H1 (cell line): ENCODE measurements around the gene SCAF11. TPM values are rescaled to one million over a fixed set of nuclear protein-coding genes. Genes with fewer than 3 reads are reported as not detected.

Experiments used
- CTCF ChIA-PET: fragments of 300-600 bp; sonication (Branson Sonifier 250); formaldehyde crosslinking; loops from one replicate; lab custom pipeline; 2021; ENCODE audit not compliant: partially characterized antibody; lab: Charles Lee
- POLR2A ChIA-PET: fragments of 300-600 bp; sonication (Branson Sonifier 250); formaldehyde crosslinking; loops from one replicate; lab custom pipeline; 2021; ENCODE audit warnings: inconsistent platforms; ENCODE audit not compliant: partially characterized antibody; lab: Charles Lee
- DNase-seq, 2 experiments: peaks; one replicate each; pipeline versions ENCODE4 v3.0.0 to v3.0.0-alpha.2; 2010 to 2022; ENCODE audit warnings: low spot score in 2 of 2, low read depth in 1 of 2, mixed read lengths in 1 of 2
- FAIRE-seq: peaks from 2 replicates; lab custom pipeline; 2011; peaks lifted over from hg19 to GRCh38; lab: Jason Lieb, UNC
- H2AFZ ChIP-seq: 2 replicates; pipeline ENCODE4 v1.8.1; 2012; ENCODE audit warnings: low read length, inconsistent platforms
- H2AK5ac ChIP-seq: 2 replicates; pipeline ENCODE4 v1.6.1; 2013; ENCODE audit warnings: low read depth, low read length
- H2BK120ac ChIP-seq: replicated peaks from 2 replicates; pipeline ENCODE3; 2013; ENCODE audit warnings: low read depth, low read length, inconsistent platforms
- H2BK12ac ChIP-seq: 2 replicates; pipeline ENCODE4 v1.6.1; 2013; ENCODE audit warnings: low read depth, low read length
- H2BK15ac ChIP-seq: 2 replicates; pipeline ENCODE4 v1.6.1; 2013; ENCODE audit warnings: low read length
- H2BK20ac ChIP-seq: 2 replicates; pipeline ENCODE4 v1.6.1; 2013; ENCODE audit warnings: low read length
- H2BK5ac ChIP-seq: 2 replicates; pipeline ENCODE4 v1.6.1; 2013; ENCODE audit warnings: low read depth, low read length
- H3K14ac ChIP-seq: 2 replicates; pipeline ENCODE4 v1.6.1; 2013; ENCODE audit warnings: inconsistent platforms; ENCODE audit not compliant: insufficient read length
- H3K18ac ChIP-seq: 2 replicates; pipeline ENCODE4 v1.6.1; 2013; ENCODE audit warnings: low read length; ENCODE audit errors: extremely low read depth
- H3K23ac ChIP-seq: 2 replicates; pipeline ENCODE4 v1.6.1; 2013; ENCODE audit warnings: inconsistent platforms; ENCODE audit not compliant: insufficient read length
- H3K23me2 ChIP-seq: 2 replicates; pipeline ENCODE4 v1.6.1; 2013; ENCODE audit warnings: low read depth, low read length
- H3K27ac ChIP-seq: 2 replicates; pipeline ENCODE4 v1.6.1; 2011; ENCODE audit warnings: low read depth, low read length, inconsistent platforms
- H3K27me3 ChIP-seq, 4 experiments: replicated peaks in 1 of 4; 1 replicate in 1 of 4; 2 replicates in 3 of 4; pipeline versions ENCODE4 v1.6.1 to v1.8.1; 2011 to 2013; ENCODE audit warnings: low read length in 3 of 4, mild to moderate bottlenecking in 3 of 4, inconsistent platforms in 2 of 4, mixed read lengths in 2 of 4, moderate library complexity in 1 of 4; ENCODE audit not compliant: control insufficient read depth in 3 of 4, insufficient read depth in 3 of 4; ENCODE audit errors: extremely low read depth in 1 of 4
- H3K36me3 ChIP-seq, 4 experiments: 2 replicates each; pipeline versions ENCODE4 v1.6.1 to v1.8.1; 2011 to 2013; ENCODE audit warnings: mild to moderate bottlenecking in 4 of 4, low read length in 3 of 4, moderate library complexity in 2 of 4, control low read depth in 1 of 4, inconsistent platforms in 1 of 4; ENCODE audit not compliant: insufficient read depth in 4 of 4, control insufficient read depth in 2 of 4
- H3K4ac ChIP-seq: replicated peaks from 2 replicates; pipeline ENCODE3; 2013; ENCODE audit warnings: low read length, low read depth, mixed read lengths, inconsistent platforms; ENCODE audit not compliant: insufficient read length
- H3K4me1 ChIP-seq, 4 experiments: replicated peaks in 1 of 4; 1 replicate in 1 of 4; 2 replicates in 3 of 4; pipeline versions ENCODE4 v1.6.1 to v1.8.1; 2011 to 2013; ENCODE audit warnings: low read length in 3 of 4, inconsistent platforms in 2 of 4, mixed read lengths in 1 of 4; ENCODE audit not compliant: insufficient read depth in 4 of 4, control insufficient read depth in 3 of 4
- H3K4me2 ChIP-seq, 2 experiments: 2 replicates each; pipeline versions ENCODE4 v1.6.1 to v1.8.1; 2011 to 2013; ENCODE audit warnings: low read depth in 2 of 2, low read length in 2 of 2, control low read depth in 1 of 2, inconsistent platforms in 1 of 2, mild to moderate bottlenecking in 1 of 2; ENCODE audit not compliant: insufficient read depth in 1 of 2
- H3K4me3 ChIP-seq, 4 experiments: fragments of 200-600, 300-600 bp in 1 of 4; sonication (generic), shearing (Covaris generic), sonication (Bioruptor Twin) in 1 of 4; 2 replicates each; pipeline versions ENCODE4 v1.5.1 to v1.8.1; 2011 to 2016; ENCODE audit warnings: low read length in 4 of 4, low read depth in 3 of 4, control low read depth in 2 of 4, inconsistent platforms in 2 of 4, mild to moderate bottlenecking in 2 of 4, mixed read lengths in 1 of 4, moderate library complexity in 1 of 4; ENCODE audit not compliant: insufficient read depth in 2 of 4; ENCODE audit errors: extremely low read depth in 1 of 4
- H3K56ac ChIP-seq: replicated peaks from 2 replicates; pipeline ENCODE3; 2013; ENCODE audit warnings: low read depth, mild to moderate bottlenecking, mixed read lengths, low read length, inconsistent platforms; ENCODE audit not compliant: insufficient read length
- H3K79me1 ChIP-seq: 2 replicates; pipeline ENCODE4 v1.6.1; 2013; ENCODE audit warnings: low read depth, low read length, control low read depth
- H3K79me2 ChIP-seq, 2 experiments: 2 replicates each; pipeline versions ENCODE4 v1.6.1 to v1.8.1; 2012 to 2013; ENCODE audit warnings: low read length in 2 of 2, mild to moderate bottlenecking in 2 of 2, inconsistent platforms in 1 of 2; ENCODE audit not compliant: insufficient read depth in 2 of 2, control insufficient read depth in 1 of 2
- H3K9ac ChIP-seq, 4 experiments: replicated peaks in 1 of 4; 1 replicate in 1 of 4; 2 replicates in 3 of 4; pipeline versions ENCODE4 v1.6.1 to v1.8.1; 2011 to 2013; ENCODE audit warnings: low read depth in 3 of 4, low read length in 3 of 4, control low read depth in 2 of 4, mild to moderate bottlenecking in 2 of 4, moderate library complexity in 2 of 4, inconsistent platforms in 1 of 4; ENCODE audit errors: extremely low read depth in 1 of 4
- H3K9me3 ChIP-seq, 2 experiments: 2 replicates each; pipeline versions ENCODE4 v1.6.1 to v1.8.1; 2012 to 2013; ENCODE audit warnings: mild to moderate bottlenecking in 2 of 2, moderate library complexity in 2 of 2, control low read depth in 1 of 2, inconsistent platforms in 1 of 2, low read depth in 1 of 2, low read length in 1 of 2, mixed read lengths in 1 of 2; ENCODE audit not compliant: insufficient read depth in 2 of 2
- H4K20me1 ChIP-seq, 2 experiments: replicated peaks in 1 of 2; 2 replicates each; pipeline versions ENCODE3 to v1.8.1; 2011 to 2013; ENCODE audit warnings: inconsistent platforms in 2 of 2, low read length in 2 of 2, mild to moderate bottlenecking in 1 of 2; ENCODE audit not compliant: insufficient read depth in 2 of 2, control insufficient read depth in 1 of 2
- H4K5ac ChIP-seq: 2 replicates; pipeline ENCODE4 v1.6.1; 2013; ENCODE audit warnings: low read length, low read depth, mixed read lengths, inconsistent platforms; ENCODE audit not compliant: insufficient read length
- H4K8ac ChIP-seq: 2 replicates; pipeline ENCODE4 v1.8.0; 2013; ENCODE audit warnings: mild to moderate bottlenecking, moderate library complexity, low read length, inconsistent platforms; ENCODE audit not compliant: insufficient read depth; ENCODE audit errors: extremely low read depth
- H4K91ac ChIP-seq: replicated peaks from 2 replicates; pipeline ENCODE3; 2013; ENCODE audit warnings: low read length, mixed read lengths, inconsistent platforms; ENCODE audit not compliant: insufficient read length
- WGBS, 2 experiments: shearing (Covaris generic) in 1 of 2; methylation state at CpG; one replicate each; pipeline versions ENCODE4 v1.1.6 to v1.1.7; 2013 to 2015; ENCODE audit warnings: low lambda C conversion rate in 2 of 2, mixed read lengths in 2 of 2, inconsistent platforms in 1 of 2, low coverage in 1 of 2, missing lambda C conversion rate in 1 of 2; ENCODE audit not compliant: insufficient replicate concordance in 2 of 2, insufficient coverage in 1 of 2, insufficient read length in 1 of 2; ENCODE audit errors: extremely low coverage in 1 of 2, missing lambda C conversion rate in 1 of 2; 5-methylcytosine and 5-hydroxymethylcytosine counted together
- polyA plus RNA-seq, 7 experiments: library from polyadenylated mRNA; depleted of rRNA in 3 of 7; stranded (reverse) in 5 of 7; unstranded in 2 of 7; fragments of >200 nt in 5 of 7; fragments of 200-250 nt in 2 of 7; gene quantifications; 1 replicate in 5 of 7; 2 replicates in 1 of 7; 4 replicates in 1 of 7; pipeline versions ENCODE4 v1.2.1 to v1.2.3, GENCODE V29; 2011 to 2013; ENCODE audit warnings: missing spikeins in 2 of 7, mixed read lengths in 2 of 7
- total RNA-seq: library from RNA; stranded (reverse); fragmentation: NEBNext Ultra II Directional; extraction: Animal tissue kit (Norgen Biotek cat#: 25700); gene quantifications from 2 replicates; pipeline ENCODE4 v1.2.1, GENCODE V29; 2021

Gene SCAF11
- total and polyA plus RNA-seq, 2 of the 8 experiments (the other 6 are each of a cell fraction or from before 2014, with no cell fraction given): 15.1 to 77.8 TPM

- no peak for DNase-seq
- Histone ChIP-seq H3K4me2 (no peak overlapping the region), H3K4me3 (no peak overlapping the region), H2AFZ (no peak overlapping the region), H3K4me1 (no peaks in the 10 kb centered on the region), H3K14ac (no peak overlapping the region), H2BK120ac (no peak overlapping the region), H4K91ac (no peak overlapping the region), H3K79me2 (no peaks in the 10 kb centered on the region), H4K8ac (no peak overlapping the region), H4K20me1 (peaks cover 0 to 2% of the 10 kb centered on the region in 2 experiments), H3K56ac (no peak overlapping the region), H2BK20ac (no peak overlapping the region), H3K79me1 (no peaks in the 10 kb centered on the region), H3K36me3 (peaks cover 0 to 7% (median 0%) of the 10 kb centered on the region in 4 experiments; a peak in 1 of 8 replicates), H3K18ac (no peak overlapping the region), H3K27ac (no peak overlapping the region), H3K23me2 (no peaks in the 10 kb centered on the region), H2BK12ac (no peak overlapping the region), H4K5ac (no peak overlapping the region), H3K23ac (no peak overlapping the region), H2AK5ac (no peak overlapping the region), H2BK5ac (no peak overlapping the region), H3K9ac (no peak overlapping the region), H3K9me3 (no peaks in the 10 kb centered on the region), H3K4ac (no peak overlapping the region), H3K27me3 (no peaks in the 10 kb centered on the region), H2BK15ac (no peak overlapping the region)
- ChIA-PET CTCF (no interaction called here), POLR2A (no interaction called here)
- no peak for FAIRE-seq
- 95% methylated on average over 2 of the region's 2 CpGs; no CpG with 5 or more reads in 1 of the 2 experiments for WGBS, 2 experiments
These were observed 51.8 kb downstream of the SCAF11 start for GRCh38 chr12:45938566-45938965.
